K562 (cell line): ENCODE measurements around the gene ABHD3. TPM values are rescaled to one million over a fixed set of nuclear protein-coding genes. Genes with fewer than 3 reads are reported as not detected.
A peak's percentile ranks its signal among the peaks of the same experiment; 100 is the strongest.

Experiments
- CBX8 ChIP-seq: fragments of 200-600 bp; sonication (generic); IDR thresholded peaks from 2 replicates; pipeline ENCODE4 v1.6.1; 2012; ENCODE audit warnings: borderline replicate concordance, mixed run types, low read depth, mild to moderate bottlenecking, moderate library complexity, mixed read lengths, low read length, control low read depth, inconsistent platforms; ENCODE audit not compliant: poor library complexity, severe bottlenecking; ENCODE audit errors: extremely low read depth
- CREB1 ChIP-seq, 2 experiments: sonication (generic) in 1 of 2; formaldehyde crosslinking in 1 of 2; IDR thresholded peaks; 2 replicates each; pipeline versions ENCODE4 v1.6.1 to v1.8.0; 2012 to 2022; ENCODE audit warnings: inconsistent platforms in 1 of 2, mild to moderate bottlenecking in 1 of 2, missing genetic modification reagents in 1 of 2, moderate library complexity in 1 of 2
- DIDO1 ChIP-seq: fragments of 450-650 bp; IDR thresholded peaks from 2 replicates; pipeline ENCODE4 v1.6.1; 2016; ENCODE audit warnings: low read depth, missing biosample characterization, missing genetic modification characterization
- ESRRA ChIP-seq: fragments of 450-650 bp; IDR thresholded peaks from 2 replicates; pipeline ENCODE4 v1.6.1; 2014; ENCODE audit warnings: low read depth, mild to moderate bottlenecking, moderate library complexity, borderline replicate concordance
- ILF3 ChIP-seq: fragments of 450-650 bp; IDR thresholded peaks from 2 replicates; pipeline ENCODE4 v1.6.1; 2018; ENCODE audit warnings: antibody characterized with exemption, mild to moderate bottlenecking, moderate library complexity, borderline replicate concordance
- SAFB2 ChIP-seq: fragments of 200-400 bp; formaldehyde crosslinking; IDR thresholded peaks from 2 replicates; pipeline ENCODE4 v1.6.1; 2018; ENCODE audit warnings: borderline replicate concordance, low read length, low read depth, moderate library complexity; ENCODE audit not compliant: severe bottlenecking
- TSC22D4 ChIP-seq: fragments of 450-650 bp; IDR thresholded peaks from 2 replicates; pipeline ENCODE4 v1.6.1; 2016; ENCODE audit warnings: missing genetic modification characterization, missing biosample characterization, control low read depth
- ZBTB17 ChIP-seq: fragments of 450-650 bp; formaldehyde crosslinking; IDR thresholded peaks from 2 replicates; pipeline ENCODE4 v1.4.0; 2020; ENCODE audit warnings: mild to moderate bottlenecking
- ZNF253 ChIP-seq: fragments of 250-450 bp; sonication (Bioruptor Pico); conservative IDR thresholded peaks from 2 replicates; pipeline ENCODE4 v1.6.1; 2021; ENCODE audit warnings: mild to moderate bottlenecking
- polyA plus RNA-seq, 8 experiments: library from polyadenylated mRNA; depleted of rRNA in 4 of 8; stranded (reverse) in 5 of 8; unstranded in 3 of 8; fragments of >200 nt; fragmentation: Nextera tagmentation in 2 of 8; fragmentation: Illumina TruSeq in 1 of 8; extraction: Ambion mirVana in 2 of 8; extraction: Trizol in 1 of 8; gene quantifications; 2 replicates each; pipeline versions ENCODE4 v1.2.1 to v1.2.3, GENCODE V29; 2011 to 2014; ENCODE audit warnings: inconsistent platforms in 1 of 8, missing spikeins in 1 of 8
- total RNA-seq, 7 experiments: library from RNA; depleted of rRNA in 6 of 7; stranded (reverse); fragments of >200 nt in 6 of 7; fragmentation: Illumina TruSeq in 2 of 7; extraction: Trizol in 2 of 7; gene quantifications; 2 replicates each; pipeline versions ENCODE4 v1.2.1 to v1.2.3, GENCODE V29; 2011 to 2021; ENCODE audit warnings: low replicate concordance in 1 of 7
- TF ChIP-seq, protein P1 (sequence below): IDR thresholded peaks from 2 replicates; pipeline ENCODE4 v1.6.1; 2011; ENCODE audit warnings: borderline replicate concordance, low read depth, mild to moderate bottlenecking, moderate library complexity, low read length; ENCODE audit not compliant: insufficient read depth, poor library complexity, severe bottlenecking
- TF ChIP-seq, protein P2 (sequence below): sonication (generic); formaldehyde crosslinking; IDR thresholded peaks from 2 replicates; pipeline ENCODE4 v1.8.0; 2023; ENCODE audit warnings: mild to moderate bottlenecking, missing genetic modification reagents
- TF ChIP-seq, protein P3 (sequence below): sonication (generic); formaldehyde crosslinking; IDR thresholded peaks from 2 replicates; pipeline ENCODE4 v1.8.0; 2022; ENCODE audit warnings: missing genetic modification reagents, mild to moderate bottlenecking, moderate library complexity, borderline replicate concordance
- TF ChIP-seq, protein P4 (sequence below): fragments of 450-650 bp; IDR thresholded peaks from 2 replicates; pipeline ENCODE4 v1.6.1; 2014; ENCODE audit warnings: low read depth, mild to moderate bottlenecking, moderate library complexity, borderline replicate concordance
- TF ChIP-seq, protein P5 (sequence below): sonication (generic); formaldehyde crosslinking; IDR thresholded peaks from 2 replicates; pipeline ENCODE4 v1.9.0; 2022; ENCODE audit warnings: mild to moderate bottlenecking, missing genetic modification reagents

The ABHD3 gene
- total and polyA plus RNA-seq, 9 of the 15 experiments (the other 6 are each of a cell fraction or from before 2014, with no cell fraction given) = 6.3 to 38.8 (median 19.4) TPM

DNA sequence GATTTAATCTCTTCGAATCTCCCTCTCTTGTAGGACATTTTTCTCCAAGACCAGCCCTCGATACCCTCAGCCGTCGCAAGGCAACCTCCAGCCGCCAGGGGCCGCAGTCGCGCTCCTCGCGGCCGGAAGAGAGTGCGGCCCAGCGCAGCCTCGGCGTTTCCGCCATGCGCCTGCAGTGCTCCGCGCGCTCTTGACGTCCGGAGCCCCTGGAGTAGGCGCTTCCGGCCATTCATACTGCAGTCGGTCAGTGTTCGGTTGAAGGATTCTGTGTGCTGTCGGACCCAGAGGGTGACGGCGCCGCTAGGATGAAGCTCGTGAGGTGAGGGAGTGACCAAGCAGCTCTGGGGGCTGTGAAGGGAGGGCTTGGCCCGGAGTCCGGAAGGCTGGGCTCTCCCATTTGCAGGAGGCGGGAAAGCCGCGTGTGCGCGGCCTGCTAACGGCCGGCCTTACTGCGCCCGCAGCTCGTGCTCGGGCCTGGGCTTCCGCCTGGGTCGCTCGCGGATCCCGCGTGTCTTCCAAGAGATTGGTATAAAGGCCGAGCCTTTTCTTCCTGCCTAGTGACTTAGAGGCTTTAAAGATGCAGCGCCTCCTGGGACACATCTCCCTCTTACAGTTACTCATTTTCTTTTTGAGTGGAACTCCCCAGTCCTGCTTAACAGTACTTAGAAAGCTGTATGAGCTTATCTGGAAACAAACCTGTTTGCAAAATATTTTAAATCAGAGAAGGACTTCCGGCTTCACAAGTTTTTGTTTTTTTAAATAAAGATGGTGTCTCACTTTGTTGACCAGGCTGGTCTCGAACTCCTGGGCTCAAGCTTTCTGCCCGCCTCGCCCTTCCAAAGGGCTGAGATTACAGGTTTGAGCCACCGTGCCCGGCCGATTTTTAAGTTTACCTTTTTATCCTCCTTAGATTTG, 92.2 kb downstream of the ABHD3 start, which contains the start of gene SNRPD1 (continued):
- TF ChIP-seq, protein P1, sequence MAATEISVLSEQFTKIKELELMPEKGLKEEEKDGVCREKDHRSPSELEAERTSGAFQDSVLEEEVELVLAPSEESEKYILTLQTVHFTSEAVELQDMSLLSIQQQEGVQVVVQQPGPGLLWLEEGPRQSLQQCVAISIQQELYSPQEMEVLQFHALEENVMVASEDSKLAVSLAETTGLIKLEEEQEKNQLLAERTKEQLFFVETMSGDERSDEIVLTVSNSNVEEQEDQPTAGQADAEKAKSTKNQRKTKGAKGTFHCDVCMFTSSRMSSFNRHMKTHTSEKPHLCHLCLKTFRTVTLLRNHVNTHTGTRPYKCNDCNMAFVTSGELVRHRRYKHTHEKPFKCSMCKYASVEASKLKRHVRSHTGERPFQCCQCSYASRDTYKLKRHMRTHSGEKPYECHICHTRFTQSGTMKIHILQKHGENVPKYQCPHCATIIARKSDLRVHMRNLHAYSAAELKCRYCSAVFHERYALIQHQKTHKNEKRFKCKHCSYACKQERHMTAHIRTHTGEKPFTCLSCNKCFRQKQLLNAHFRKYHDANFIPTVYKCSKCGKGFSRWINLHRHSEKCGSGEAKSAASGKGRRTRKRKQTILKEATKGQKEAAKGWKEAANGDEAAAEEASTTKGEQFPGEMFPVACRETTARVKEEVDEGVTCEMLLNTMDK = peak; percentile 95
- TF ChIP-seq, protein P2, sequence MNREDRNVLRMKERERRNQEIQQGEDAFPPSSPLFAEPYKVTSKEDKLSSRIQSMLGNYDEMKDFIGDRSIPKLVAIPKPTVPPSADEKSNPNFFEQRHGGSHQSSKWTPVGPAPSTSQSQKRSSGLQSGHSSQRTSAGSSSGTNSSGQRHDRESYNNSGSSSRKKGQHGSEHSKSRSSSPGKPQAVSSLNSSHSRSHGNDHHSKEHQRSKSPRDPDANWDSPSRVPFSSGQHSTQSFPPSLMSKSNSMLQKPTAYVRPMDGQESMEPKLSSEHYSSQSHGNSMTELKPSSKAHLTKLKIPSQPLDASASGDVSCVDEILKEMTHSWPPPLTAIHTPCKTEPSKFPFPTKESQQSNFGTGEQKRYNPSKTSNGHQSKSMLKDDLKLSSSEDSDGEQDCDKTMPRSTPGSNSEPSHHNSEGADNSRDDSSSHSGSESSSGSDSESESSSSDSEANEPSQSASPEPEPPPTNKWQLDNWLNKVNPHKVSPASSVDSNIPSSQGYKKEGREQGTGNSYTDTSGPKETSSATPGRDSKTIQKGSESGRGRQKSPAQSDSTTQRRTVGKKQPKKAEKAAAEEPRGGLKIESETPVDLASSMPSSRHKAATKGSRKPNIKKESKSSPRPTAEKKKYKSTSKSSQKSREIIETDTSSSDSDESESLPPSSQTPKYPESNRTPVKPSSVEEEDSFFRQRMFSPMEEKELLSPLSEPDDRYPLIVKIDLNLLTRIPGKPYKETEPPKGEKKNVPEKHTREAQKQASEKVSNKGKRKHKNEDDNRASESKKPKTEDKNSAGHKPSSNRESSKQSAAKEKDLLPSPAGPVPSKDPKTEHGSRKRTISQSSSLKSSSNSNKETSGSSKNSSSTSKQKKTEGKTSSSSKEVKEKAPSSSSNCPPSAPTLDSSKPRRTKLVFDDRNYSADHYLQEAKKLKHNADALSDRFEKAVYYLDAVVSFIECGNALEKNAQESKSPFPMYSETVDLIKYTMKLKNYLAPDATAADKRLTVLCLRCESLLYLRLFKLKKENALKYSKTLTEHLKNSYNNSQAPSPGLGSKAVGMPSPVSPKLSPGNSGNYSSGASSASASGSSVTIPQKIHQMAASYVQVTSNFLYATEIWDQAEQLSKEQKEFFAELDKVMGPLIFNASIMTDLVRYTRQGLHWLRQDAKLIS (CRISPR knock-in tag) = 0 out of 2 replicates have a peak, but pooled peaks have one; percentile 46
- TF ChIP-seq SAFB2 (no peak), CBX8 (no peak), ZNF253 (CRISPR knock-in tag) (no peak), ZBTB17 (0 out of 2 replicates have a peak, but pooled peaks have one; percentile 23), ILF3 (no peak), CREB1 (IDR thresholded peaks at IDR 0.05) (peak; percentile 80), CREB1 (CRISPR knock-in tag; IDR thresholded peaks at IDR 0.05) (peak; percentile 82), DIDO1 (tag) (peak; percentile 77), TSC22D4 (no peak), ESRRA (peak; percentile 70)
- TF ChIP-seq, protein P3, sequence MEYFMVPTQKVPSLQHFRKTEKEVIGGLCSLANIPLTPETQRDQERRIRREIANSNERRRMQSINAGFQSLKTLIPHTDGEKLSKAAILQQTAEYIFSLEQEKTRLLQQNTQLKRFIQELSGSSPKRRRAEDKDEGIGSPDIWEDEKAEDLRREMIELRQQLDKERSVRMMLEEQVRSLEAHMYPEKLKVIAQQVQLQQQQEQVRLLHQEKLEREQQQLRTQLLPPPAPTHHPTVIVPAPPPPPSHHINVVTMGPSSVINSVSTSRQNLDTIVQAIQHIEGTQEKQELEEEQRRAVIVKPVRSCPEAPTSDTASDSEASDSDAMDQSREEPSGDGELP (CRISPR knock-in tag) = peak; percentile 93
- TF ChIP-seq, protein P4, sequence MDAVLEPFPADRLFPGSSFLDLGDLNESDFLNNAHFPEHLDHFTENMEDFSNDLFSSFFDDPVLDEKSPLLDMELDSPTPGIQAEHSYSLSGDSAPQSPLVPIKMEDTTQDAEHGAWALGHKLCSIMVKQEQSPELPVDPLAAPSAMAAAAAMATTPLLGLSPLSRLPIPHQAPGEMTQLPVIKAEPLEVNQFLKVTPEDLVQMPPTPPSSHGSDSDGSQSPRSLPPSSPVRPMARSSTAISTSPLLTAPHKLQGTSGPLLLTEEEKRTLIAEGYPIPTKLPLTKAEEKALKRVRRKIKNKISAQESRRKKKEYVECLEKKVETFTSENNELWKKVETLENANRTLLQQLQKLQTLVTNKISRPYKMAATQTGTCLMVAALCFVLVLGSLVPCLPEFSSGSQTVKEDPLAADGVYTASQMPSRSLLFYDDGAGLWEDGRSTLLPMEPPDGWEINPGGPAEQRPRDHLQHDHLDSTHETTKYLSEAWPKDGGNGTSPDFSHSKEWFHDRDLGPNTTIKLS = peak; percentile 86; the same call in 1 of the 2 replicates
- TF ChIP-seq, protein P5, sequence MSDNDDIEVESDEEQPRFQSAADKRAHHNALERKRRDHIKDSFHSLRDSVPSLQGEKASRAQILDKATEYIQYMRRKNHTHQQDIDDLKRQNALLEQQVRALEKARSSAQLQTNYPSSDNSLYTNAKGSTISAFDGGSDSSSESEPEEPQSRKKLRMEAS (CRISPR knock-in tag) = peak; percentile 96
